Measurements from ENCODE around the gene TAOK2.
"Not testable (repeated sequence)": the region's sequence is repeated elsewhere in the genome, so short reads cannot be mapped to it uniquely, and the experiment has no call there.

The TAOK2 gene

DNA sequence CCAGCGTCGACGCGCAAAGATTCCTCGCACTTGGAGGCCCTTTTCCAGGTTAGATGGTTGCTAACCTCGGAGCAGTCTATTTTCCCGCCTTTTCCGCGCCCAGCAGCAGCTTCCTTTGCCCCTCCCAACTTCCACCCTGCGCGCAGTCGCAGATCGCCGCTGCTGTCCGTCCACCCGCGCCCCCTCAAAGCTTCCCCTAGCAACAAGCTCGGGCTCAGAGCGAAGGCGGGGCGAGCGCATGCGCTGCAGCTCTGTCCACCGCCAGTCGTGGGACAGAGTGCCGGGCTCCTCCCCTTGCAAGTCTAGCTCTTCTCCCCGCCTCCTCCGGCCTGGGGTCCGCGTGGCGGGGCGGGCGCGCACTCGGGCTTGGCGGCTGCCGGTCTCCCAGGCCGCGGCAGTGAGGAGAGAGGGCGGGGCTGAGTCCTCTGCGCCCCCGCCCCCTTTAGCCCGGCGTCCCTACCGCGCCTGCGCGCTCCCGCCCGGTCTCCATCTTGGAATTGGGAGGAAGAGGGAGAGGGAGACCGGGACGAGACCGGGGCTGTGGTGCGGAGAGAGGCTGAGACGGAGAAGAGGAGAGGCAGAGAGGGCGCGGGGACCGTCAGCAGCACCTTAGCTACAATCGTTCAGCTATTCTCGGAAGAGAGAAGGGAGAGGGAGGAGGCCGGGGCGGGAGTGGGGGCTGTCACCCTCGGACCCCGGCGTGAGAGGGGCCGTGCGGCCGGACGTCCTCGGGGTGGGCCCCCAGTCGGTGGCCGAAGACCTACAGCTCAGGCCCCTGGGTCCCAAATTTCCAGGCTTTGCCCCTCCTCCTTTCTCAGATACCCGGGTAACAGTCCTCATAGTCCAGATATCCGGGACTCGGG, at the start of gene TAOK2:
TSS of gene TAOK2 (plus strand) at position 485 of the 863 bp plus-strand sequence. CDS start 3,905 bp downstream, outside the sequence.
- peak; percentile 98 for DNase-seq

DNA sequence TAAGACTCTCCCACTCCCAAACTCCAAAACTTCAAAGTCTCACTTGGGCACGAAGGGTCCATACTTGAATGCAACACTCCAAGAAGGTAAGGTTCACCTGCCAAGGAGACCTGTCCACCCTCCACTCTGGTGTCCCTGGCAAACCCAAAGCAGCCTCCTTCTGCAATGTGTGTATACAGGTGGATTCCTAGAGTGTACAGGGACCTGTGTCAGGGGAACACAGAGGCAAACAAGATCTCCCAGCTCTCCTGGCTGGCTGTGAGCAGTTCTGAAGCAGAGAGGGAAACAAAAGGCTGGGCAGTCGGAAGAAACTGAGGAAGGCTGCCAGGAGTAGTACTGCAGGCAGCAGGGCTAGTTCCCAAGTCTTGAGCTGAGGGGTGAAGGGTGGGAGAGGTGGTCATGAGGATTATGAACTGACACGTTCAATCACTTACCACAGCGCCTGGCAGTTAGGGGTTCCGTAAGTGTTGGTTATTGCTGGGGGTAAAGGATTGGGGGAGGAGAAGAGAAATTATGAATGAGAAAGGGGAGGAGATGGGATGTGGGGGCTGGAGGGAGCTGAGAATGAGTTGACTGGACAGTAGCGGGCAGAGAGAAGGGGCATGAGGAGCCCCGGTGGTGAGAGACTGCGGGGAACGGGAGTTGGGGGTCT, 48.4 kb upstream of the TAOK2 start:
- DNase-seq: no peak

DNA sequence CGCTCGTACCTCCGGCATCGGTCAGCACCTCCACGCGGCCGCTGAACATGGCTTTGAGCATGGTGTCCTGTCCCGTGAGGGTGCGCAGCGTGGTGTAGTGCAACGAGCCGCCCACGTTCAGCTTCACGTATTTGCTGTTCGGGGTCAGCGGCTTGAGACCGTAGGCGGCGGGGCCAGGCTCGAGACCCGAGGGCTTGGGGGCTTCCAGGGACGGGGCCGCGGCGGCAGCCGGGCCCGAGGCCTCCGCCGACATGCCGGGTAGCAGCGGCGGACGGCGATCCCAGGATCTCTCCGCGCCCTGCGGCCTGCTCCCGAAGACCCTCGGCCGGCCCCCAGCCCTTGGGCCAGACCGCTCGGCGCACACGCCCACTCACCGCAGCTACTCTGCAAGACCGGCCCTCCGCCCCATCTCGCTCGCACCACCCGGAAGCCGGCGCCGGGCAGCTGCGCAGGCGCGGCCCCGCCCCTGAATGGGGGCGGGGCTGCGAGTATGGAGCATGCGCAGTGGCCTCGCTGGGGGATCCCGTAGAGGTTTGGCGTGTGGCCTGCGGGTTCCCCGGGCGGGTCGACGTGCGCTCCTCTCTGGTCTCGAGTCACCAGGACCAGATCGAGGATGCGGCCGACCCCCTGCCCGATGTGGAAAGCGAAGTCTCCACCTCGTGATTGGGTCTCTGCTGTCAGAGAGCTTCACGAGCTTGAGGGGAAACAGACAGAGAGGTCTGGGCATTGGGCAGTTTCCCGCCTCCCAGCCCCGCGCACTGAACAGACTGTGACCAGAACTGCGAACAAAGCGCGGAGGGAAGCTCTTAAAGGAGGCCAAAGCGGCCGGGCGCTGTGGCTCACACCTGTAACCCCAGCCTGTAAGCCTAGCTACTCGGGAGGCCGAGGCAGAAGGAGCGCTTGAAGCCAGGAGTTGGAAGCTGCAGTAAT, 47.6 kb upstream of the TAOK2 start, which contains the start of gene KCTD13:
TSS of gene KCTD13 (minus strand) at position 446 of the 930 bp plus-strand sequence. CDS start at position 253, 193 bp downstream.
- DNase-seq: peak; percentile 94

DNA sequence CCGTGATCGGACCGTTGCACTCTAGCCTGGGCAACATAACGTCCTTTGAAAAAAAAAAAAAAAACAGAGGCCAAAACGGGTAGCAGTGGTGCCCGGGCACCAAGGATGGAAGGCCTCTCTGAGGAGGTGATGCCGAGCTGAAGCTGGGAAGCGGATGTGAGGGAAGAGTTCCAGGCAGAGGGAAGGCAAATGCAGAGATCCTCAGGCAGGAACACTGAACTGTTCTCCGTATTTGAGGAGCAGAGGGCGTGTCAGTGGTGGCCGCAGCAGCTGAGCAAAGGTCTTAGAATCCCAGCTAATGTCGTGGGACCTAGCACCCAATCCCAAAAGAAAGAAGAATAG, 47.0 kb upstream of the TAOK2 start:
- DNase-seq: no peak

DNA sequence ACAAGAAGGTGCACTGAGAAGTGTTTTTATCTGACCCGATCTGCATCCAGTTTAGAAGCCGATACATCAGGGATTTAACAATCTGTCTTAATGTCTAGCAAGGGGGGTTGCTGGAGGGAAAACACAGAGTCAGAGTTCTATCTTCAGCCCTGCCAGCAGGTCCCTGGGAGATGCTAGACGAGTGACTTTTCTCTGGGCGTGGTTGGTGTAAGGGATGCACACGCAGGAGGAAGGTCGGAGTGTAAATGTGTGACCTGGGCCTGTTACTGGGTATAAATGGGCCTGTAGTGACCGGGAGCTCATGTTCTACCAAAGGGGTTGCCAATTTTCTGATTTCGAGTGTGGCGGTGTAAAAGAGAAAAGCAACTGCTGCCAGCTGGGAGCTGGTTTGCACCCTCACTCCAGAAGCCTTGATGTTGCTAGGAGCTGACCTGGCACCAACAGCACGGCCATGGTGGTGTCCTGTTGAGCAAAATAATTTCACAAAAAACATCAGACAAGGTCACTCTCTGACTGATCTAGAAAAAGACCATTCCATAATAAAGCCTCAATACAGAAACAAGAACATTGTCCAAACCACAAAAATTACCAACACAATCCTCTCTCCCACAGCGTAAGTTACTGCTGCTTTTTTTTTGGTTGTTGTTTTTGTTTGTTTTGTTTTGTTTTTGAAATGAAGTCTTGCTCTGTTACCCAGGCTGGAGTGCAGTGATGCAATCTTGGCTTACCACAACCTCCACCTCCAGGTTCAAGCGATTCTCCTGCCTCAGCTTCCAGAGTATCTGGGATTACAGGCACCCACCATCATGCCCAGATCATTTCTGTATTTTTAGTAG, 46.4 kb upstream of the TAOK2 start:
- DNase-seq: no peak

DNA sequence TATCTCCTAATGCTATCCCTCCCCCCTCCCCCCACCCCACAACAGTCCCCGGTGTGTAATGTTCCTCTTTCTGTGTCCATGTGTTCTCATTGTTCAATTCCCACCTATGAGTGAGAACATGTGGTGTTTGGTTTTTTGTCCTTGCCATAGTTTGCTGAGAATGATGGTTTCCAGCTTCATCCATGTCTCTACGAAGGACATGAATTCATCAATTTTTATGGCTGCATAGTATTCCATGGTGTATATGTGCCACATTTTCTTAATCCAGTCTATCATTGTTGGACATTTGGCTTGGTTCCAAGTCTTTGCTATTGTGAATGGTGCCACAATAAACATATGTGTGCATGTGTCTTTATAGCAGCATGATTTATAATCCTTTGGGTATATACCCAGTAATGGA, 41.9 kb upstream of the TAOK2 start:
- not testable (repeated sequence) for DNase-seq

DNA sequence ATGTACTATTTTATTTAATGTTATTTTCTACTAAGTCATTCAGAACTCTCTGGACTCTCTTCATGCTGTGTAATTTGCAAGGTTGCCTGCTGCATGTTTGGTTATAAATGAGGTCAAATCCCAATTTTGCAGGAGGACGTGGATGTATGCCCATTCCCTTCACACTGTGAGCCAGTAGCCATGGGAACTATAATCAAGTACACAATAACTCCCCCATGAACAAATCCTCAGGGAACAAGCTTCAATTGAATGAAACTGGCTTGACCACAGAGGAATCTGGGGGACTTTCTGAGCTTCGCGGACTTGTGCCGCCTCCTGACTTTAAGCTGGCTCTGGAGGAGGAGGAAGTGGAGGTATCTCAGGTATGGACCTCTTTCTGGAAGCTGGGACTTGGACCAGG, 33.0 kb upstream of the TAOK2 start:
- DNase-seq: no peak

DNA sequence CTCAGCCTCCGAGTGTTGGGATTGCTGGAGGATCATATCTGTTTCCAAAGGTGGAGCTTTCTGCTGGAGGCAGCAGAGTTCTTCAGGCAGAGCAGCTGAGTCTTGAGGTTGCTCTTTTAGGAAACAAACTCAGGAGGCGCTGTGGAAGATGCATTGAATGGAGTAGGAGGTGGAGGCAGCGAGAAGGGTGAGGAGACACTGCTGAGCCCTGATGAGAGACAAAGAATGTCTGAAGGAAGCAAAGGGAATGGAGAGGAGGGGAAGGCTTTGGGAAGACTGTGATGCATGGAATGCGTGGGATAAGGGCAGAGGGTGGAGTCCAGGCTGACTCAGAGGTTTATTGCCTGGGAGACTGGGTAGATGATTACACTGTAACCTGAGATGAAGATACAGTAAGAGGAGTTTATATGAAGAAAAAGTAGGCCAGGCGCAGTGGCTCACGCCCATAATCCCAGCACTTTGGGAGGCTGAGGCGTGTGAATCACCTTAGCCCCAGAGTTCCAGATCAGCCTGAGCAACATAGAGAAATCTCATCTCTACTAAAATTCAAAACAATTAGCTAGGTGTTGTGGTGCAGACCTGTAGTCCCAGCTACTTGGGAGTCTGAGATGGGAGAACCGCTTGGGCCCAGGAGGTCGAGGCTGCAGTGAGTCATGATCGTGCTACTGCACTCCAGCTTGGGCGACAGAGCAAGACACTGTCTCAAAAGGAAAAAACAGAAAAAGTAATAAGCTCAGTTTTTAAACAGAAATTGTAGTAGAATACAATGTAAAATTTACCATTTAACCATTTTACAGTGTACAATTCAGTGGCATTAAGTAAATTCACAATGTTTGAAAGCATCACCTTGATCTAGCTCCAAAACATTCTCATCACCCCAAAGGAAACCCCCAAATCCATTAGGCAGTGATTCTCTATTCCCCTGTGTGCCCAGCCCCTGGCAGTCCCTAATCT, 29.5 kb upstream of the TAOK2 start:
- no peak for DNase-seq

DNA sequence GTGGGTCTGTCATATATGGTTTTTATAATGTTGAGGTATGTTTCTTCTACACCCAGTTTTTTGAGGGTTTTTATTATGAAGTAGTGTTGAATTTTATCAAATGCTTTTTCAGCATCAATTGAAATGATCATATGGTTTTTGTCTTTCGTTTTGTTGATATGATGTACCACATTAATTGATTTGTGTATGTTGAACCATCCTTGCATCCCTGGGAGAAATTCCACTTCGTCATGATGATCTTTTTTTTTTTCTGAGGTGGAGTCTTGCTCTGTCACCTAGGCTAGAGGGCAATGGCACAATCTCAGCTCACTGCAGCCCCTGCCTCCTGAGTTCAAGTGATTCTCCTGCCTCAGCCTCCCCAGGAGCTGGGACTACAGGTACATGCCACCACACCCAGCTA, 25.8 kb upstream of the TAOK2 start:
- DNase-seq: no peak

DNA sequence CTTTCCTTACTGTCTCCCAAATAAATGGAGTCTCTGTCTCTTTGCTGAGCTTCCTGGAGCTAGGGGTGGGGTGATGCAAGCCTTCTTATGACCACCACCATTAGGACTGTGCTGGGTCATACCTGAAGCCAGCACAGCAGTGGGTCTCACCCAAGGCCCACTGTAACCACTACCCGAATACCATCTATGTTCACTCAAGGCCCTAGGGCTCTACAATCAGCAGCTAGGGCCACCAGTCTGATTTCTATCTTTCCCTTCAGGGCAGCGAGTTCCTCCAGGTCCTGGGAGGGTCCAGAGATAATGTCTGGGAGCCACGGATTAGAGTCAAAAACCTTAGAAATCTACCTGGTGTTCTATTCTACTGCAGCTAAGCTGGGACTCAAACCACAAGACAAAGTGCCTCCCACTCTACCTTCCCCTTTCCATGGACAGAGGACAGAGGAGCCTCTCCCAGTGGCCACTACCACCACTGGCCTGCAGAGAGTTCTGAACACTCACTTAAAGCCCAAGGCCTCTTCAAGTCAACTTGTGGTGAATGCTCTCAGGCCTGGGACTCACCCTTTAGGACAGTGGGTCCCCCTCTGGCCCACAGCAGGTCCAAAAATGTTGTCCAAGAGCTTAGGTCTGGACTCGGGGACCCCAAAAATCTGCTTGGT, 22.7 kb upstream of the TAOK2 start:
- DNase-seq: no peak

DNA sequence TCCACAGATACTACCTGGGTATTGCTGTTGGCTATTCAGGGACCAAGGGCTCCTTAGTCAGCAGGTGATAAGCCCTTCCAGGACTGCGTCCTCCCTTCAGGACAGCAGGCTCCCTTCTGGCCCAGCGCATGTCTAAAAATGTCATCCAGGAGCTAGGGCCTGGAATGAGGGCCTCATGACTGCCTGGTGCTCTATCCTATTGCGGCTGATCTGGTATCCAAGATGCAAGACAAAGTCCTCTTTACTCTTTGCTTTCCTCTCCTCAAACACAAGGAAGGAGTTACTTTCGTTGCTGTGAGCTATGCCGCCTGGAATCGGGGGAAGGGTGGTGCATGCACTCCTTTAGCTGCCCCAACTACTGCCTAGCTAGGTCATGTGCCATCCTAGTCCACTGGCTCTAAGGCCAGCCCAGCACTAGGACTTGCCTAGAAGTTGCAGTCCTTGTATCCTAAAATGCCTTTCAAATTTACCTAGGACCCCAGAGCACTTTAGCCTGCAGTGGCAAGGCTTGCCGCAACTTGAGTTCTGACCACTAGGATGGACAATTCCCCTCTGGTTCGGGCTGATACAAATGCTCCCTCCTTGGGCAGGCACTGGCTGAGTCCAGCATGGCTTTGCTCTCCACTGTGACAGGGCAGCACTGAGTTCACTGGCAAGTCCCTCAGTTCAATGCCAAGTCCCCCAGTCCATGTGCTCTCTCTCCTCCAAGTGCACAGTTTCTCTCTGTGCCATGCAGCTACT, 21.9 kb upstream of the TAOK2 start:
- DNase-seq: no peak

DNA sequence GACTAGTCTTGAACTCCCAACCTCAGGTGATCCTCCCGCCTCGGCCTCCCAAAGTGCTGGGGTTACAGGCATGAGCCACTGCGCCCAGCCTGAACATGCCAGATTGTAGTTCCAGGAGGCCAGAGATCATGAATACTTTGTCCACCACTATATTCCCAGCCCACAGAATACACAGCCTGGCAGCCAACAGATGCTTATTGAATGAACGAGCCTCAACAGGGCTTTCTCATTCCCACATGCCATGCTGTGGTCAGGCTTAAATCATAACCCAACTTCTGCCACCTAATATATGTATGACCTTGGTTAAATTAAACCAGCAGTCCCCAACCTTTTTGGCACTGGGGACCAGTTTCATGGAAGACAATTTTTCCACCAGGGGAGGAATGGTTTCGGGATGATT, 14.9 kb upstream of the TAOK2 start:
- no peak for DNase-seq

DNA sequence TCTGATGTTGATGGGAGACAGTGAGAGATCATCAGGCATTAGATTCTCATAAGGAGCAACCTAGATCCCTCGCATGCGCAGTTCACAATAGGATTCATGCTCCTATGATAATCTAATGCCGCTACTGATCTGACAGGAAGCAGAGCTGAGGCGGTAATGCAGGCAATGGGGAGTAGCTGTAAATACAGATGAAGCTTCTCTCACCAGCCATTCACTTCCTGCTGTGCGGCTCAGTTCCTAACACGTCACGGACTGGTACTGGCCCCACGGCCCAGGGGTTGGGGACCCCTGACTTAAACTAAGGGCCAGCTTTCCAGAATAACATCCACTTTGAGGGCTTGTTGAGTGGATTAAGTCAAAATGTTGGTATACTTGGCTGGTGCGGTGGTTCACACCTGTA, 14.4 kb upstream of the TAOK2 start:
- DNase-seq: no peak

DNA sequence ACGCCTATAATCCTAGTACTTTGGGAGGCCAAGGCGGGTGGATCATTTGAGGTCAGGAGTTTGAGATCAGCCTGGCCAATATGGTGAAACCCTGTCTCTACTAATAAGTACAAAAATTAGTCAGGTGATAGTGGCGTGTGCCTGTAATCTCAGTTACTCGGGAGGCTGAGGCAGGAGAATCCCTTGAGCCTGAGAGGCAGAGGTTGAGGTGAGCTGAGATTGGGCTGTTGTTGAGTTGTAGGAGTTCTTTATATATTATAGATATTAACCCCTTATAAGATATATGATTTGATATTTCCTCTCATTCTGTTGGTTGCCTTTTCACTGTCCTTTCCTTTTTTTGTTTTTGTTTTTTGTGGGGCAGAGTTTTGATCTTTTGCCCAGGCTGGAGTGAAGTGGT, 13.8 kb upstream of the TAOK2 start:
- not testable (repeated sequence) for DNase-seq

DNA sequence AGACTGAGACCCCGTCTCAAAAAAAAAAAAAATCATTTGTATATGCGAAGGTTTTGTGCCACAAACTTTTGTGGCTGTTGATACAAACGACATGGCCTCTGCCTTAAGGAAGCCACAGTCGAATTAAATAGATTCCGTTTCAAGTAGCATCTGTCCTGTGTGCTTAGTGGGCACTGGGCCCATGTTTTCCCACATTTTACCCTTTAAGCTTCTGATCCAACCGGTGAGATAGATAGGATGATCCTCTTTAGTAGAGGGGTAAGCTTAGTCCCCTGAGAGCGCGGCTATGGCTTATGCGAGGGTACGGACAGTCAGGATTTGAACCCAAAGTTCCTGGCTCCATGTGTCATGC, 12.6 kb upstream of the TAOK2 start:
- no peak for DNase-seq

DNA sequence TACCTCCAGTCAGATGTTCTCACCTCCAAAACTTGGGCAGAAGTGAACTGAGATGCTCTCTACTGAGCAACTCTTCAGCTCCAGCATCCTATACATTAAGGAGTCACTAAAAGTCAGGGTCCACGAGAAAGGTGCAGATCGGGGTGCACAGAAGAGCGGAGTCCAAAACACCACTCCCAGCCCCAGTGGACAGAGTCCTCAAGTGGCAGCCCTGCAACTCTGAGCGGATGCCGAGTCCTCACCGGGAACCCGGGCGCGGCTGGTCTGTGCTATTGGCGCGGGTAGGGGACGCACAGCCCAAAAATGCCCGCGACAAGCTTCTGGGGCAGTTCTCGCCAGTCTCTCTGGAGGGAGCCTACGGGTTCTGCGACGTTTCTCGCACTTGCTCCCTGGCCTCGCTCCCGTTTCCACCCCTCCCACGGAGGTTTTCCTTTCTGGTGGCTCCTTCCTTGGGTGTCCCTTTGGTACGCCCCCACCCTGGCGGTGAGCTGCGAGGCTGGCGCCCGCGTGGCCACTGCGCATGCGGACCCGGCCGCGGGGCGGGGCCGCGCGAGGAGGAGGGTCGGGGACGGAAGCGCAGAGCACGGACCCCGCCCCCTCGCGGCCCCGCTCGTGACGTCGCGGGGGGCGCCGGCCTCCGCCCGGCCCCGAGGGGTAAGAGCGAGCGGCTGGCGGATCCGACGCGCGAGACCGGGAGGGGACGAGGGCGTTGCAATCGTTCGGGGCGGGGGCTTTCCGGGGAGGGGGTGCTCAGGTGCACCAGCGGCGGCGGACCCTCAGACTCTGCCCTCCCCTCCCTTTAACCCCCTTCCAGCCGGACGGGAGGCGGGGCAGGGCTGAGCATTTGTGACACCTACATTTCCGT, 12.0 kb upstream of the TAOK2 start, which contains the start of gene TMEM219:
TSS of gene TMEM219 (plus strand) at position 601 of the 865 bp plus-strand sequence. CDS start 1,065 bp downstream, outside the sequence.
- peak; percentile 97 for DNase-seq

DNA sequence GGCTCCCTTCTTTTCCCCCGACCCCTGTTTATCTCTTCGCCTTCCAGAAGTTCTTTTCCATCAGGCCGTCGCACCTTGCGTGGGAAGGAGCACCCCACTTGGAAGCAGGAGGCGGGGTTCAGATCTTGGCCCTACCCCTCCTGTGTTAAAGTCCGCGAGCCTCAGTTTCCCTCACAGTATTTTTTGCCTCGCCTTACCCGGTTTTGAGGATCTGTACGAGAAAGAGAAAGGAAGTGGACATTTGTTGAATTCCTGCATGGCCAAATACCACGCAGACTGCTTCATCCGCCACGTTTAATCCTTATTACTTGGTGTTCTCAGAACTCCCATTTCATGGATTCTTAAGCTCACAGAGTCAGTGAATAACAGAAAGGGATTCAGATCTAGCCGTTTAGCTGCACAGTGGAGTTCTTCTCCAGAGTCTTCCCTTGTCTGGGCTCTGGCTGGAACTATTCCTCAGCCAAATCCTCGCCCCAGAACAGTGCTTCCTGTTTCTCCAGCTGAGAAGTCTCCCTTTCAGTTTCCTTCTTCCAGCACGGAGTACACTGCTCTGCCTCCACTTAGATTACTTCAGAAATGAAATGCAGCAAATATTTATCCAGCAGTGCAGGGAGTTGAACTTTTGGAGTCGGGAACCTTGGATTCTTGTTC, 11.2 kb upstream of the TAOK2 start:
- peak; percentile 21 for DNase-seq

All from CD4-positive, alpha-beta T cell treated with Interleukin-12 subunit alpha and Interleukin-12 subunit beta, for 1 hour (primary cell).